HEK293T (cell line): ENCODE data around the gene FFAR3.

Experiments
- FOXA1 ChIP-seq: fragments of 450-650 bp; IDR thresholded peaks from 2 replicates; pipeline ENCODE4 v1.6.1; 2016; ENCODE audit warnings: mild to moderate bottlenecking
- FOXM1 ChIP-seq: fragments of 450-650 bp; IDR thresholded peaks from 2 replicates; pipeline ENCODE4 v1.6.1; 2017; ENCODE audit warnings: mild to moderate bottlenecking, borderline replicate concordance
- LEF1 ChIP-seq: fragments of 450-650 bp; IDR thresholded peaks from 2 replicates; pipeline ENCODE4 v1.6.1; 2017; ENCODE audit warnings: mild to moderate bottlenecking, borderline replicate concordance
- SUZ12 ChIP-seq: fragments of 450-650 bp; IDR thresholded peaks from 2 replicates; pipeline ENCODE4 v1.6.1; 2016; ENCODE audit warnings: mild to moderate bottlenecking
- TARDBP ChIP-seq: fragments of 450-650 bp; IDR thresholded peaks from 2 replicates; pipeline ENCODE4 v1.6.1; 2016

- no peak for TF ChIP-seq LEF1
- TF ChIP-seq TARDBP, result no peak
- TF ChIP-seq FOXA1, result no peak
- no peak for TF ChIP-seq FOXM1
- TF ChIP-seq SUZ12, result no peak
Observed at GRCh38 chr19:35315883-35316282, 42.4 kb upstream of the FFAR3 start.
